SK-N-MC (cell line): ENCODE results near the gene CAPG.

Experiments
- DNase-seq: peaks from one replicate; pipeline ENCODE4 v3.0.0-alpha.2; 2011; ENCODE audit warnings: low read depth, low spot score
- H3K27ac ChIP-seq: fragments of 200-600 bp; sonication (generic); 2 replicates; pipeline ENCODE4 v1.5.1; 2016; ENCODE audit warnings: mixed run types
- H3K36me3 ChIP-seq: fragments of 200-600 bp; sonication (generic); 2 replicates; pipeline ENCODE4 v1.6.1; 2017; ENCODE audit warnings: antibody characterized with exemption, low read length, mixed read lengths; ENCODE audit not compliant: insufficient read depth
- H3K4me3 ChIP-seq: fragments of 200-600 bp; sonication (generic); 2 replicates; pipeline ENCODE4 v1.5.1; 2016
- H3K9ac ChIP-seq: fragments of 200-600 bp; sonication (generic); 2 replicates; pipeline ENCODE4 v1.8.0; 2017; ENCODE audit warnings: mixed run types, mixed read lengths; ENCODE audit not compliant: insufficient read length
- H3K9me3 ChIP-seq: fragments of 200-600 bp; sonication (generic); 2 replicates; pipeline ENCODE4 v1.6.1; 2017; ENCODE audit warnings: low read depth, mild to moderate bottlenecking, antibody characterized with exemption, low read length, moderate library complexity, mixed read lengths
- EZH2 ChIP-seq: fragments of 200-600 bp; sonication (generic); IDR thresholded peaks from one replicate; pipeline ENCODE4 v1.6.1; 2017; ENCODE audit warnings: antibody characterized with exemption
- FOXP2 ChIP-seq: optimal IDR thresholded peaks from 2 replicates; pipeline ENCODE3; 2011; ENCODE audit warnings: mild to moderate bottlenecking, moderate library complexity; ENCODE audit not compliant: insufficient read depth; ENCODE audit errors: extremely low read length, control extremely low read depth
- POLR2AphosphoS5 ChIP-seq: IDR thresholded peaks from 2 replicates; pipeline ENCODE4 v1.6.1; 2012; ENCODE audit warnings: mild to moderate bottlenecking, low read depth, low read length, borderline replicate concordance

Gene CAPG

GRCh38 chr2:85428343-85428881 is 18.2 kb upstream of the CAPG start:
- Histone ChIP-seq H3K27ac (no peak overlapping the region), H3K9me3 (no peaks in the 10 kb centered on the region), H3K9ac (no peak overlapping the region), H3K4me3 (no peak overlapping the region), H3K36me3 (no peaks in the 10 kb centered on the region)
- DNase-seq: no peak
- TF ChIP-seq FOXP2: no peak
- no peak for TF ChIP-seq EZH2
- no peak for TF ChIP-seq POLR2AphosphoS5

- DNase-seq: no peak
- H3K27ac ChIP-seq: no peak overlapping the region
- TF ChIP-seq EZH2 (no peak), FOXP2 (no peak), POLR2AphosphoS5 (no peak)
Measured at GRCh38 chr2:85427300-85427835, 17.2 kb upstream of the CAPG start.

GRCh38 chr2:85425588-85425987 is 15.4 kb upstream of the CAPG start:
- no peak for DNase-seq
- H3K9ac ChIP-seq: no peak overlapping the region
- no peaks in the 10 kb centered on the region for H3K36me3 ChIP-seq
- no peak overlapping the region for H3K4me3 ChIP-seq
- TF ChIP-seq EZH2: no peak
- no peak for TF ChIP-seq FOXP2
- no peak for TF ChIP-seq POLR2AphosphoS5
- H3K27ac ChIP-seq: no peak overlapping the region
- H3K9me3 ChIP-seq: no peaks in the 10 kb centered on the region

More at GRCh38 chr2:85427300-85427835, 17.2 kb upstream of the CAPG start:
- Histone ChIP-seq H3K4me3 (no peak overlapping the region), H3K9ac (no peak overlapping the region), H3K9me3 (no peaks in the 10 kb centered on the region), H3K36me3 (no peaks in the 10 kb centered on the region)

GRCh38 chr2:85423525-85423924 is 13.4 kb upstream of the CAPG start:
- DNase-seq: no peak
- TF ChIP-seq FOXP2 (no peak), EZH2 (no peak), POLR2AphosphoS5 (no peak)
- no peak overlapping the region for H3K27ac ChIP-seq
- H3K4me3 ChIP-seq: no peak overlapping the region
- H3K36me3 ChIP-seq: no peaks in the 10 kb centered on the region
- no peaks in the 10 kb centered on the region for H3K9me3 ChIP-seq
- H3K9ac ChIP-seq: no peak overlapping the region

- no peak overlapping the region for H3K9ac ChIP-seq
- no peak overlapping the region for H3K4me3 ChIP-seq
- no peaks in the 10 kb centered on the region for H3K36me3 ChIP-seq
- no peak for DNase-seq
- no peak for TF ChIP-seq POLR2AphosphoS5
- TF ChIP-seq FOXP2: no peak
- no peak for TF ChIP-seq EZH2
- H3K27ac ChIP-seq: no peak overlapping the region
- H3K9me3 ChIP-seq: no peaks in the 10 kb centered on the region
Measured at GRCh38 chr2:85422072-85422457, 11.9 kb upstream of the CAPG start.

- H3K9me3 ChIP-seq: no peaks in the 10 kb centered on the region
- no peak for DNase-seq
- no peak overlapping the region for H3K27ac ChIP-seq
- no peaks in the 10 kb centered on the region for H3K36me3 ChIP-seq
- TF ChIP-seq EZH2 (no peak), POLR2AphosphoS5 (no peak), FOXP2 (no peak)
- no peak overlapping the region; the same call in 1 of the 2 replicates for H3K4me3 ChIP-seq
- no peak overlapping the region for H3K9ac ChIP-seq
Measured at GRCh38 chr2:85421260-85422071, 11.3 kb upstream of the CAPG start.

- no peak overlapping the region for H3K9ac ChIP-seq
- H3K27ac ChIP-seq: no peak overlapping the region
- DNase-seq: peak; percentile 40
Measured at GRCh38 chr2:85420536-85421259, 10.5 kb upstream of the CAPG start.

GRCh38 chr2:85419009-85419675 is 9.0 kb upstream of the CAPG start:
- peak overlapping the region; percentile 83 for H3K4me3 ChIP-seq
- no peaks in the 10 kb centered on the region for H3K36me3 ChIP-seq
- no peak for DNase-seq
- H3K9me3 ChIP-seq: no peaks in the 10 kb centered on the region
- H3K9ac ChIP-seq: peak overlapping the region; percentile 84
- H3K27ac ChIP-seq: peak overlapping the region; percentile 92
- no peak for TF ChIP-seq POLR2AphosphoS5
- TF ChIP-seq EZH2: no peak
- no peak for TF ChIP-seq FOXP2

More at GRCh38 chr2:85420536-85421259, 10.5 kb upstream of the CAPG start:
- TF ChIP-seq EZH2: no peak
- no peak for TF ChIP-seq FOXP2
- no peak for TF ChIP-seq POLR2AphosphoS5
- Histone ChIP-seq H3K9me3 (no peaks in the 10 kb centered on the region), H3K4me3 (peak overlapping the region; percentile 23), H3K36me3 (no peaks in the 10 kb centered on the region)
